WI38 (cell line): ENCODE data around the gene ADAMTS9.

Experiments
- H3K4me3 ChIP-seq: 2 replicates; pipeline ENCODE4 v1.5.1; 2011; ENCODE audit warnings: low read depth, mild to moderate bottlenecking, control low read depth, low read length
- CTCF ChIP-seq: IDR thresholded peaks from 2 replicates; pipeline ENCODE4 v1.5.1; 2012; ENCODE audit warnings: low read depth, mild to moderate bottlenecking, control low read depth, low read length

ADAMTS9 gene

DNA sequence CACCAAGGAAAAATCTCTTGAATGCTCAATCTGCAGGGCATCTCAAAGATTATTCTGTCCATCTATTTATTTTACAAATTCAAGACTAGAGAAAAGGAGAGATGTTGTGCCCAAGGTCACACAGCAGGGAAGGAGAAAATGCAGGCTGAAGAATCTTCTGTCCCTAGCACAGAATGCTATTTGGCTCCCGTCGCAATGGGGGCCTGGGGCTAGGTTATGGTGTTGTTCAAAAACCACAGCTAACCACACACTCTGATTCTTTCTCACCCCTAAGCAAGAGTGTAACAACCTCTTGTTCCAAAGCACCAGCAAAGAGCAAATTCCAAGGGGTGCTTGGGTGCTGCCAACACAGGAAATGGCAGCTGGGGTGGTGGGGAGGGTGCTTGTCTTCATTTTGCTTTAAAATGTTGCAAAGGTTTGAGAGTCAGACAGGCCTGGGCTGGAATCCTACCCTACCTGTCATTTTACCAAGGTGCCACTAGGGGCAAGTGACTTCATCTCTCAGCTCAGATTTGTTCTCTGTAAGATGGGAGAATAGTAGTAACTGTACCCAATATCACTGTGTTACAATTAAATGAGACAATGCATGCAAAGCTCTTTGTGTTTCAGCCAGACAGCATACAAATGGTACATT lies 112.5 kb downstream of the ADAMTS9 start:
- peak; percentile 57 for TF ChIP-seq CTCF
- H3K4me3 ChIP-seq: no peak overlapping the region

GRCh38 chr3:64574194-64574593 lies 113.6 kb downstream of the ADAMTS9 start:
- H3K4me3 ChIP-seq: no peak overlapping the region
- no peak for TF ChIP-seq CTCF

DNA sequence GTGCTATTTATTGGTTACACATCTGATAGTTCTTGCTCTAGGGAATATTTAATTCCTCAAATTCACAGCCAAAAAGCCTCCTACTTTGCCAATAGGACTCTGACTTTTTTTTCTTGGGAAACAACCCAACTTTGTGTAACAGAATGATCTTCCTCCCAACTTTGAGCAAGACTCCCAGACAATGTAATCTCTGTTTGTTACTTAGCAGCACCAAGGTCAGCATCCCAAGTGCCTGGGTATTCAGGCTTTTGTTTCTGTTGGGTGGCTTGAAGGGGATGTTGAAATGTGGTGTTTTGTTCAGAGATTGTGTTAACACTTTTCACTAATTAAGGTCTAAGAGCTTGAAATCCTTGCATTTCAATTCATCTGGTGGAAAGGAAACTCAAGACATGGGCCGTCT lies 115.8 kb downstream of the ADAMTS9 start:
- TF ChIP-seq CTCF: no peak
- no peak overlapping the region for H3K4me3 ChIP-seq

GRCh38 chr3:64568895-64569517 lies 118.8 kb downstream of the ADAMTS9 start:
- no peak for TF ChIP-seq CTCF
- H3K4me3 ChIP-seq: no peak overlapping the region

GRCh38 chr3:64566859-64567258 lies 120.9 kb downstream of the ADAMTS9 start:
- TF ChIP-seq CTCF: no peak

GRCh38 chr3:64563751-64564150 lies 124.0 kb downstream of the ADAMTS9 start:
- TF ChIP-seq CTCF: no peak
- no peak overlapping the region for H3K4me3 ChIP-seq

More at GRCh38 chr3:64566859-64567258, 120.9 kb downstream of the ADAMTS9 start:
- no peak overlapping the region for H3K4me3 ChIP-seq

DNA sequence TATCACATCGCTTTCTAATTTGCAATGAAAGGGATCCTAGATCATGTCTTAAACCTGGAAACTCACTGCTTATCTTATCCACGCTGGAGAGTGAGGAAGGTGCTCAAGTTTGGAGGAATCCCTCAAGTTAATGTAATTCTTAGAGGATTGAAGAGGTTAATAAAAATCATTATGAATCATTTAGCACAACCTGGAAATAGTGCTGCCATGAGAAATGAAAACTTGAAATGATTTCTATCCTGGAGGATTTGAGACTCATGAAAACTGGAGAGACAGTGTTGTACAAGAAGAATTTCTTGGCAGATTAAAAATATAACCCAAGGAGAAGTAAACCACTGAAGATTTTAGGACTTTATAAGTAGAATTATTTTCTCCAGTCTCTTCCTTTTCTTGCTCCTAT lies 125.9 kb downstream of the ADAMTS9 start:
- H3K4me3 ChIP-seq: no peak overlapping the region
- TF ChIP-seq CTCF: no peak
